Measurements from ENCODE around the gene ABCC3. TPM values are rescaled to one million over a fixed set of nuclear protein-coding genes. Genes with fewer than 3 reads are reported as not detected.

Gene ABCC3
- total RNA-seq, 6 donors from 2014 or later: 34.2 to 268 (median 57.7) TPM

- DNase-seq (peak in 1 of 2 donors; percentile 60), ATAC-seq (ENCODE audit: low FRiP score in 2 of 2) (peak in 1 of 2 donors; percentile 15)
- Histone ChIP-seq H3K4me1 (peaks cover 0 to 7% (median 0%) of the 10 kb centered on the region in 4 donors), H3K9me3 (no peaks in the 10 kb centered on the region), H3K4me3 (no peak overlapping the region), H3K36me3 (no peaks in the 10 kb centered on the region), H3K27me3 (no peaks in the 10 kb centered on the region), H3K27ac (no peak overlapping the region)
- 73 to 83% methylated on average over 17 to 34 of the region's 34 CpGs for WGBS, 2 donors
- no peak for TF ChIP-seq POLR2AphosphoS5 (IDR thresholded peaks at IDR 0.05)
- TF ChIP-seq, protein P1, sequence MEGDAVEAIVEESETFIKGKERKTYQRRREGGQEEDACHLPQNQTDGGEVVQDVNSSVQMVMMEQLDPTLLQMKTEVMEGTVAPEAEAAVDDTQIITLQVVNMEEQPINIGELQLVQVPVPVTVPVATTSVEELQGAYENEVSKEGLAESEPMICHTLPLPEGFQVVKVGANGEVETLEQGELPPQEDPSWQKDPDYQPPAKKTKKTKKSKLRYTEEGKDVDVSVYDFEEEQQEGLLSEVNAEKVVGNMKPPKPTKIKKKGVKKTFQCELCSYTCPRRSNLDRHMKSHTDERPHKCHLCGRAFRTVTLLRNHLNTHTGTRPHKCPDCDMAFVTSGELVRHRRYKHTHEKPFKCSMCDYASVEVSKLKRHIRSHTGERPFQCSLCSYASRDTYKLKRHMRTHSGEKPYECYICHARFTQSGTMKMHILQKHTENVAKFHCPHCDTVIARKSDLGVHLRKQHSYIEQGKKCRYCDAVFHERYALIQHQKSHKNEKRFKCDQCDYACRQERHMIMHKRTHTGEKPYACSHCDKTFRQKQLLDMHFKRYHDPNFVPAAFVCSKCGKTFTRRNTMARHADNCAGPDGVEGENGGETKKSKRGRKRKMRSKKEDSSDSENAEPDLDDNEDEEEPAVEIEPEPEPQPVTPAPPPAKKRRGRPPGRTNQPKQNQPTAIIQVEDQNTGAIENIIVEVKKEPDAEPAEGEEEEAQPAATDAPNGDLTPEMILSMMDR (IDR thresholded peaks at IDR 0.05): peak in 1 of 6 experiments; percentile 10
- no peak for TF ChIP-seq POLR2A (IDR thresholded peaks at IDR 0.05)
Observed at GRCh38 chr17:50596191-50597037, 38.3 kb upstream of the ABCC3 start.

- H3K4me1 ChIP-seq: peaks cover 0 to under 1% (median 0%) of the 10 kb centered on the region in 4 donors
- 77 to 81% methylated on average over 5 of the region's 5 CpGs for WGBS, 2 donors
- no peak for DNase-seq
- no peaks in the 10 kb centered on the region for H3K27me3 ChIP-seq
- H3K36me3 ChIP-seq: no peaks in the 10 kb centered on the region
- H3K9me3 ChIP-seq: no peaks in the 10 kb centered on the region
- H3K27ac ChIP-seq: no peak overlapping the region
- no peak overlapping the region for H3K4me3 ChIP-seq
- ATAC-seq (ENCODE audit: low FRiP score in 2 of 2): no peak
- no peak for TF ChIP-seq POLR2A (IDR thresholded peaks at IDR 0.05)
- no peak for TF ChIP-seq EP300 (IDR thresholded peaks at IDR 0.05)
- no peak for TF ChIP-seq POLR2AphosphoS5 (IDR thresholded peaks at IDR 0.05)
- TF ChIP-seq, protein P1 (IDR thresholded peaks at IDR 0.05): no peak
Observed at GRCh38 chr17:50598487-50598886, 36.2 kb upstream of the ABCC3 start.

- TF ChIP-seq, protein P1 (IDR thresholded peaks at IDR 0.05): no peak
- TF ChIP-seq POLR2AphosphoS5 (IDR thresholded peaks at IDR 0.05) (no peak), EP300 (IDR thresholded peaks at IDR 0.05) (no peak), POLR2A (IDR thresholded peaks at IDR 0.05) (no peak)
- Histone ChIP-seq H3K9me3 (no peaks in the 10 kb centered on the region), H3K36me3 (no peaks in the 10 kb centered on the region), H3K27me3 (no peaks in the 10 kb centered on the region), H3K27ac (no peak overlapping the region), H3K4me3 (no peak overlapping the region), H3K4me1 (peaks cover 2 to 8% (median 7%) of the 10 kb centered on the region in 4 donors)
- no peak for ATAC-seq (ENCODE audit: low FRiP score in 2 of 2)
- DNase-seq: no peak
- WGBS, 2 donors: 91 to 97% methylated on average over 6 to 15 of the region's 15 CpGs
Observed at GRCh38 chr17:50599606-50600005, 35.1 kb upstream of the ABCC3 start.

DNA sequence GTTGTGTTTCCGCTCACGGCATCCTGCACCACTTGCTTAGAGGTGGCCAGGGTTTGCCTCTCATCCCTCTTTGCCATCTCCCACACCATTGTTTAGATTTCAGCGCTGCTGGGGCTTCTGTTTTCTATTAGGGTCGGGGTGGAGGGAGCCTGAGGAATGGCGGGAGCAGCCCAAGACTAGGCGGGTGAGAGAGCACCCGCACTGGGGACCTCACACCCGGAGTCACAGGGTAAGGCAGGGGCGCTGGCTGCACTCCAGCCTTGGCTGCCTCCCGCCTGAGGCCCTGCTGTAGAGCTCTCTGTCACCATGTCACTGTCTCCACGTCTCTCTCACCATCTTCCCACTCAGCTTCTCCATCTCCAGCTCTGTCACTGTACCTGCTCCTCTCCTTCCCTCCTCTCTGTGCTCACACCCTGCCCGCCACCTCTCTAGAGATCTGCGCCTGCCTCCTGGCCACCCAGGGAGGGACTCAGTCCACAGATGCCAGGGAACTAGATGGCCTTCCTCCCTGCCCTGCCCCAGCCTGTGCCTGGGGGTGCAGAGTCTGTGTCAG is 32.8 kb upstream of the ABCC3 start:
- DNase-seq (no peak), ATAC-seq (ENCODE audit: low FRiP score in 2 of 2) (no peak)
- H3K4me1 ChIP-seq: peaks cover 10 to 17% (median 15%) of the 10 kb centered on the region in 4 donors
- no peak overlapping the region for H3K27ac ChIP-seq
- H3K27me3 ChIP-seq: no peaks in the 10 kb centered on the region
- no peaks in the 10 kb centered on the region for H3K9me3 ChIP-seq
- no peak overlapping the region for H3K4me3 ChIP-seq
- no peaks in the 10 kb centered on the region for H3K36me3 ChIP-seq
- no peak for TF ChIP-seq POLR2AphosphoS5 (IDR thresholded peaks at IDR 0.05)
- TF ChIP-seq POLR2A (IDR thresholded peaks at IDR 0.05): no peak
- TF ChIP-seq, protein P1 (IDR thresholded peaks at IDR 0.05): no peak
- TF ChIP-seq EP300 (IDR thresholded peaks at IDR 0.05): no peak
- 73 to 75% methylated on average over 11 to 13 of the region's 13 CpGs for WGBS, 2 donors

Measured in upper lobe of left lung (tissue), 6 donors.